Measurements from ENCODE around the gene CIPC. TPM values are rescaled to one million over a fixed set of nuclear protein-coding genes. Genes with fewer than 3 reads are reported as not detected.
A peak's percentile ranks its signal among the peaks of the same experiment; 100 is the strongest.

The CIPC gene
- total and polyA plus RNA-seq, 9 donors = 7.0 to 32.4 (median 21.4) TPM

GRCh38 chr14:77076113-77076631 is 21.9 kb upstream of the CIPC start:
- TF ChIP-seq CTCF (IDR thresholded peaks at IDR 0.05) = no peak
- TF ChIP-seq EP300 (IDR thresholded peaks at IDR 0.05) = peak; percentile 86
- TF ChIP-seq POLR2A (IDR thresholded peaks at IDR 0.05) = peak; percentile 33
- WGBS, 3 donors = 6 to 16% (median 8%) methylated on average over 10 of the region's 10 CpGs
- Histone ChIP-seq H3K4me3 (peak overlapping the region; percentile 35), H3K4me1 (ENCODE audit: insufficient read depth) (peaks cover 8% of the 10 kb centered on the region), H3K9me3 (no peaks in the 10 kb centered on the region), H3K27me3 (no peaks in the 10 kb centered on the region), H3K36me3 (no peaks in the 10 kb centered on the region), H3K27ac (peak overlapping the region in 1 of 2 donors; percentile 19)
- DNase-seq = peak in 2 of 5 donors; percentile 70 to 86
- intact Hi-C loops (cut with DNase I) = no loop called here

GRCh38 chr14:77077040-77077439 is 21.0 kb upstream of the CIPC start:
- intact Hi-C loops (cut with DNase I) = no loop called here
- Histone ChIP-seq H3K4me1 (ENCODE audit: insufficient read depth) (peaks cover 8% of the 10 kb centered on the region), H3K27me3 (no peaks in the 10 kb centered on the region), H3K27ac (no peak overlapping the region), H3K9me3 (no peaks in the 10 kb centered on the region), H3K36me3 (no peaks in the 10 kb centered on the region), H3K4me3 (no peak overlapping the region)
- TF ChIP-seq POLR2A (IDR thresholded peaks at IDR 0.05) = no peak
- TF ChIP-seq CTCF (IDR thresholded peaks at IDR 0.05) = no peak
- TF ChIP-seq EP300 (IDR thresholded peaks at IDR 0.05) = no peak
- peak in 1 of 5 donors; percentile 38 for DNase-seq
- WGBS, 3 donors = 93 to 94% (median 94%) methylated on average over 3 of the region's 3 CpGs

GRCh38 chr14:77082356-77082755 is 15.7 kb upstream of the CIPC start:
- no peak for TF ChIP-seq POLR2A (IDR thresholded peaks at IDR 0.05)
- TF ChIP-seq EP300 (IDR thresholded peaks at IDR 0.05) = no peak
- TF ChIP-seq CTCF (IDR thresholded peaks at IDR 0.05) = no peak
- intact Hi-C loops (cut with DNase I) = no loop called here
- Histone ChIP-seq H3K4me3 (no peak overlapping the region), H3K27ac (no peak overlapping the region), H3K27me3 (no peaks in the 10 kb centered on the region), H3K9me3 (no peaks in the 10 kb centered on the region), H3K36me3 (no peaks in the 10 kb centered on the region), H3K4me1 (ENCODE audit: insufficient read depth) (no peaks in the 10 kb centered on the region)
- DNase-seq = no peak
- WGBS, 3 donors = 38 to 53% (median 51%) methylated on average over 3 of the region's 3 CpGs

GRCh38 chr14:77083082-77083481 is 15.0 kb upstream of the CIPC start:
- WGBS, 3 donors = 41 to 56% (median 45%) methylated on average over 3 of the region's 3 CpGs
- intact Hi-C loops (cut with DNase I) = no loop called here
- TF ChIP-seq EP300 (IDR thresholded peaks at IDR 0.05) (no peak), POLR2A (IDR thresholded peaks at IDR 0.05) (no peak), CTCF (IDR thresholded peaks at IDR 0.05) (no peak)

More at GRCh38 chr14:77083082-77083481, 15.0 kb upstream of the CIPC start:
- Histone ChIP-seq H3K27me3 (no peaks in the 10 kb centered on the region), H3K27ac (no peak overlapping the region), H3K36me3 (no peaks in the 10 kb centered on the region), H3K4me1 (ENCODE audit: insufficient read depth) (no peaks in the 10 kb centered on the region), H3K4me3 (no peak overlapping the region), H3K9me3 (no peaks in the 10 kb centered on the region)
- no peak for DNase-seq
